Endothelial cell of umbilical vein (primary cell): ENCODE data around the gene TMTC1. TPM values are rescaled to one million over a fixed set of nuclear protein-coding genes. Genes with fewer than 3 reads are reported as not detected.

Experiments used
- BruUV-seq: library from RNA; stranded (reverse); fragments of 400-500 nt; replicated peaks from 2 replicates; lab custom pipeline; 2021; lab: Mats Ljungman, UMichigan
- CTCF ChIA-PET: fragments of 300-600, 350-600 bp; sonication (Branson Sonifier 250); formaldehyde crosslinking; loops from one replicate; lab custom pipeline; 2021; ENCODE audit warnings: antibody characterized with exemption, inconsistent platforms; lab: Charles Lee
- POLR2A ChIA-PET: fragments of 300-600, 350-600 bp; sonication (Branson Sonifier 250); formaldehyde crosslinking; loops from one replicate; lab custom pipeline; 2021; ENCODE audit warnings: antibody characterized with exemption, inconsistent platforms; lab: Charles Lee
- DNase-seq: peaks from one replicate; pipeline ENCODE4 v3.0.0-alpha.2; 2011; ENCODE audit warnings: low read depth, low spot score
- FAIRE-seq: peaks from 2 replicates; lab custom pipeline; 2011; peaks lifted over from hg19 to GRCh38; lab: Jason Lieb, UNC
- H2AFZ ChIP-seq: 2 replicates; pipeline ENCODE4 v1.6.0; 2012; ENCODE audit warnings: low read depth, low read length, control low read depth, inconsistent platforms
- H3K27ac ChIP-seq: 2 replicates; pipeline ENCODE4 v1.5.1; 2011; ENCODE audit warnings: low read depth, mild to moderate bottlenecking, control low read depth, low read length, moderate library complexity; ENCODE audit not compliant: insufficient read depth
- H3K27me3 ChIP-seq, 2 experiments: 2 replicates each; pipeline versions ENCODE4 v1.6.0 to v1.6.1; 2011; ENCODE audit warnings: low read length in 2 of 2, mixed read lengths in 1 of 2; ENCODE audit not compliant: control insufficient read depth in 2 of 2, insufficient read depth in 2 of 2
- H3K36me3 ChIP-seq, 2 experiments: 2 replicates in 1 of 2; 3 replicates in 1 of 2; pipeline ENCODE4 v1.5.1; 2011; ENCODE audit warnings: low read length in 2 of 2, mild to moderate bottlenecking in 1 of 2, moderate library complexity in 1 of 2; ENCODE audit not compliant: control insufficient read depth in 2 of 2, insufficient read depth in 2 of 2; ENCODE audit errors: extremely low read depth in 1 of 2
- H3K4me1 ChIP-seq: 3 replicates; pipeline ENCODE4 v1.5.1; 2011; ENCODE audit warnings: mild to moderate bottlenecking, low read length; ENCODE audit not compliant: control insufficient read depth, insufficient read depth; ENCODE audit errors: extremely low read depth
- H3K4me2 ChIP-seq: 2 replicates; pipeline ENCODE4 v1.6.1; 2011; ENCODE audit warnings: low read length, control low read depth, mixed read lengths; ENCODE audit not compliant: insufficient read depth
- H3K4me3 ChIP-seq, 3 experiments: fragments of 200-600 bp in 1 of 3; sonication (generic), shearing (Covaris generic) in 1 of 3; replicated peaks in 1 of 3; 2 replicates each; pipeline ENCODE4 v1.5.1; 2011 to 2016; ENCODE audit warnings: control low read depth in 3 of 3, low read length in 3 of 3, mild to moderate bottlenecking in 2 of 3, inconsistent platforms in 1 of 3, low read depth in 1 of 3, moderate library complexity in 1 of 3; ENCODE audit not compliant: insufficient read depth in 1 of 3
- H3K79me2 ChIP-seq: 2 replicates; pipeline ENCODE4 v1.6.0; 2012; ENCODE audit warnings: low read length, inconsistent platforms; ENCODE audit not compliant: control insufficient read depth, insufficient read depth
- H3K9ac ChIP-seq: replicated peaks from 2 replicates; pipeline ENCODE3; 2011; ENCODE audit warnings: low read length, control low read depth; ENCODE audit not compliant: insufficient read depth; ENCODE audit errors: extremely low read depth
- H3K9me1 ChIP-seq: replicated peaks from 3 replicates; pipeline ENCODE4 v1.6.0; 2011; ENCODE audit warnings: mild to moderate bottlenecking, low read length; ENCODE audit not compliant: control insufficient read depth, insufficient read depth; ENCODE audit errors: extremely low read depth
- H3K9me3 ChIP-seq: replicated peaks from 2 replicates; pipeline ENCODE4 v1.5.1; 2012; ENCODE audit warnings: low read length, inconsistent platforms; ENCODE audit not compliant: control insufficient read depth, insufficient read depth
- H4K20me1 ChIP-seq: replicated peaks from 2 replicates; pipeline ENCODE3; 2011; ENCODE audit warnings: mild to moderate bottlenecking, low read length; ENCODE audit not compliant: control insufficient read depth, insufficient read depth; ENCODE audit errors: extremely low read depth
- CTCF ChIP-seq, 2 donors: IDR thresholded peaks; 1 replicate in 1 of 2; 2 replicates in 1 of 2; pipeline ENCODE4 v1.5.1; 2011; ENCODE audit warnings: low read length in 2 of 2, mild to moderate bottlenecking in 2 of 2, moderate library complexity in 2 of 2, control low read depth in 1 of 2, inconsistent platforms in 1 of 2, low read depth in 1 of 2; ENCODE audit not compliant: insufficient read depth in 1 of 2; ENCODE audit errors: extremely low read depth in 1 of 2
- EZH2 ChIP-seq: IDR thresholded peaks from 2 replicates; pipeline ENCODE4 v1.6.1; 2012; ENCODE audit warnings: borderline replicate concordance, low read depth, mild to moderate bottlenecking, moderate library complexity, low read length, inconsistent platforms; ENCODE audit not compliant: severe bottlenecking
- FOS ChIP-seq: IDR thresholded peaks from 2 replicates; pipeline ENCODE4 v1.6.1; 2011; ENCODE audit warnings: mild to moderate bottlenecking, low read length, moderate library complexity, borderline replicate concordance; ENCODE audit not compliant: insufficient read depth
- GATA2 ChIP-seq: IDR thresholded peaks from 2 replicates; pipeline ENCODE4 v1.7.0; 2011; ENCODE audit warnings: low read depth, mild to moderate bottlenecking, moderate library complexity, mixed read lengths, low read length; ENCODE audit not compliant: insufficient read length, insufficient read depth
- JUN ChIP-seq: IDR thresholded peaks from 2 replicates; pipeline ENCODE4 v1.6.1; 2011; ENCODE audit warnings: borderline replicate concordance, low read depth; ENCODE audit not compliant: insufficient read length, insufficient read depth
- MAX ChIP-seq: IDR thresholded peaks from 2 replicates; pipeline ENCODE4 v1.6.1; 2011; ENCODE audit not compliant: insufficient read depth, insufficient read length
- MYC ChIP-seq: IDR thresholded peaks from one replicate; pipeline ENCODE4 v1.6.1; 2011; ENCODE audit warnings: mild to moderate bottlenecking, low read depth, low read length
- POLR2A ChIP-seq: IDR thresholded peaks from 2 replicates; pipeline ENCODE4 v1.6.1; 2012; ENCODE audit warnings: low read depth, mild to moderate bottlenecking, control low read depth, low read length
- POLR2AphosphoS5 ChIP-seq: IDR thresholded peaks from 2 replicates; pipeline ENCODE4 v1.6.1; 2012; ENCODE audit warnings: low read depth, mild to moderate bottlenecking, control low read depth, low read length, moderate library complexity; ENCODE audit not compliant: insufficient read depth
- dilution Hi-C: fragments of 300-500 bp; cut with MboI; formaldehyde crosslinking; loops from one replicate; pipeline ENCODE4 v1.15.0; 2019; ENCODE audit warnings: low sequenced_read_pairs; ENCODE audit not compliant: extremely low pct_ligation_motif_present
- intact Hi-C: fragments of 100-400 bp; cut with micrococcal nuclease; formaldehyde crosslinking; loops from one replicate; pipeline ENCODE4 v1.10.0; 2022
- polyA plus RNA-seq, 4 experiments: library from polyadenylated mRNA; depleted of rRNA in 3 of 4; stranded (reverse) in 3 of 4; unstranded in 1 of 4; fragments of >200 nt; gene quantifications; 2 replicates each; pipeline versions ENCODE4 v1.2.1 to v1.2.3, GENCODE V29; 2011 to 2012; ENCODE audit warnings: missing spikeins in 1 of 4
- total RNA-seq: library from RNA; stranded (reverse); gene quantifications from 2 replicates; pipeline ENCODE4 v1.2.3, GENCODE V29; 2021

The TMTC1 gene
- total and polyA plus RNA-seq, 2 donors (not counting 3 experiments of a cell fraction or from before 2014, with no cell fraction given), result 5.4 to 5.9 TPM

GRCh38 chr12:29717540-29718100, 66.1 kb downstream of the TMTC1 start:
- Histone ChIP-seq H3K36me3 (no peaks in the 10 kb centered on the region), H2AFZ (no peak overlapping the region), H3K9me3 (no peaks in the 10 kb centered on the region), H3K9me1 (no peaks in the 10 kb centered on the region), H3K79me2 (no peaks in the 10 kb centered on the region), H4K20me1 (no peaks in the 10 kb centered on the region), H3K4me2 (no peak overlapping the region), H3K4me3 (no peak overlapping the region), H3K27ac (no peak overlapping the region), H3K9ac (no peak overlapping the region), H3K4me1 (no peaks in the 10 kb centered on the region), H3K27me3 (no peaks in the 10 kb centered on the region)
- BruUV-seq, result no TSS peak
- TF ChIP-seq MYC (no peak), POLR2AphosphoS5 (no peak), POLR2A (no peak), EZH2 (no peak), MAX (no peak), CTCF (IDR thresholded peaks at IDR 0.05; ENCODE audit: extremely low read depth in 1 of 2, insufficient read depth in 1 of 2, low read depth in 1 of 2, low read length in 2 of 2) (no peak), FOS (no peak), GATA2 (no peak), JUN (no peak)
- ChIA-PET POLR2A (no interaction called here), CTCF (interaction anchor here (0.9 to 1.5 kb wide), 2 partner anchors 9 to 32 kb away, joined by 3 read pairs; no protein-coding TSS in a partner anchor)
- no peak for FAIRE-seq
- no peak for DNase-seq
- intact Hi-C loops, result no loop called here
- dilution Hi-C loops, result no loop called here
